Uterus (tissue), 2 donors: ENCODE data around the gene CLSTN2.

Experiments used
- POLR2A ChIP-seq, 2 donors: fragments of 450-650 bp; IDR thresholded peaks; one replicate each; pipeline ENCODE4 v1.6.1; 2016; ENCODE audit warnings: antibody characterized with exemption in 2 of 2, mild to moderate bottlenecking in 1 of 2, moderate library complexity in 1 of 2
- TF ChIP-seq, protein P1 (sequence below), 4 experiments: fragments of 200-600 bp in 2 of 4; fragments of 450-650 bp in 2 of 4; sonication (generic) in 2 of 4; IDR thresholded peaks; one replicate each; pipeline ENCODE4 v1.5.1; 2016 to 2019; ENCODE audit warnings: antibody characterized with exemption in 4 of 4, mild to moderate bottlenecking in 2 of 4, moderate library complexity in 1 of 4

DNA sequence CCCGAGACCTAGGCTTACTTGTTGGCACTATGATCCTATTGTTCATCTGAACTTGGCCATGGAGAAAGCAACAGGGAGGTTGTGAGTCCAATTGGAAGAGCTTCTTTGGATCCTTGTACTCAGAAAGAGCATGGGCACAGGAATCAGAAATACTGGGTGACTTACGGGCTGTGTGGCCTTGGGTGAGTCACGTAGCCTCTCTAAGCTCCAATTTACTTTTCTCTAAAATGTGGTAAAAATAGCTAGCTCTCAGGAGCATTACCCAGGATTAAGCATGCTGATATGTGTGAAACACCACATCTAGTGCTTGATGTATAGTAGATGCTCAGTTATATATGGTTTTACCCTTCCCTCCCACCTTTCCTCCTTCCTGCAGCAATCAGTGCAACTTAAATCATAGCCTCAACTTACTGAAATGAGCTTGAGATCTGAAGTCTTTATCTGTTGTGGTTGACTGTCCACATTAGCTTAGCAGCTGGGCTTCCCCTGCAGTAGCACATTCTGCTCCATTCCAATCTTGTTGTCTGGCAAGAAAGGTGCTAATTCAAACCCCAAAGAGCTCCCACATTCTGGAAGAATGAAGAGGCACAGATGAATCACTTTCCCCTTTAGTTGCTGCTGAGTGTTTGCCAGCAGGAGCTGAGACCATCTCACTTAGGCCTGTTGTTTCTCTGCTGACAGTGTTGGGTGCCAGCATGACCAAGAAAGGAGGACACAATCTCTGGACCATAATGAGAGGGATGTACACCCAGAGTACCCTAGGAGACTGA, 443.8 kb downstream of the CLSTN2 start:
- TF ChIP-seq, protein P1, sequence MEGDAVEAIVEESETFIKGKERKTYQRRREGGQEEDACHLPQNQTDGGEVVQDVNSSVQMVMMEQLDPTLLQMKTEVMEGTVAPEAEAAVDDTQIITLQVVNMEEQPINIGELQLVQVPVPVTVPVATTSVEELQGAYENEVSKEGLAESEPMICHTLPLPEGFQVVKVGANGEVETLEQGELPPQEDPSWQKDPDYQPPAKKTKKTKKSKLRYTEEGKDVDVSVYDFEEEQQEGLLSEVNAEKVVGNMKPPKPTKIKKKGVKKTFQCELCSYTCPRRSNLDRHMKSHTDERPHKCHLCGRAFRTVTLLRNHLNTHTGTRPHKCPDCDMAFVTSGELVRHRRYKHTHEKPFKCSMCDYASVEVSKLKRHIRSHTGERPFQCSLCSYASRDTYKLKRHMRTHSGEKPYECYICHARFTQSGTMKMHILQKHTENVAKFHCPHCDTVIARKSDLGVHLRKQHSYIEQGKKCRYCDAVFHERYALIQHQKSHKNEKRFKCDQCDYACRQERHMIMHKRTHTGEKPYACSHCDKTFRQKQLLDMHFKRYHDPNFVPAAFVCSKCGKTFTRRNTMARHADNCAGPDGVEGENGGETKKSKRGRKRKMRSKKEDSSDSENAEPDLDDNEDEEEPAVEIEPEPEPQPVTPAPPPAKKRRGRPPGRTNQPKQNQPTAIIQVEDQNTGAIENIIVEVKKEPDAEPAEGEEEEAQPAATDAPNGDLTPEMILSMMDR (IDR thresholded peaks at IDR 0.05): no peak
- no peak for TF ChIP-seq POLR2A (IDR thresholded peaks at IDR 0.05)
